ENCODE results near the gene WSB2. TPM values are rescaled to one million over a fixed set of nuclear protein-coding genes. Genes with fewer than 3 reads are reported as not detected.

Gene WSB2
- total RNA-seq, 2 donors from 2014 or later, result 60.7 to 61.7 TPM

- Mint-ChIP-seq H3K27ac (no peak overlapping the region), H3K27me3 (ENCODE audit: insufficient read depth) (no peaks in the 10 kb centered on the region), H3K4me3 (no peak overlapping the region), H3K36me3 (ENCODE audit: low read depth) (no peaks in the 10 kb centered on the region), H3K9me3 (no peaks in the 10 kb centered on the region), H3K4me1 (peaks cover 19% of the 10 kb centered on the region)
- no peak overlapping the region for H3K27ac ChIP-seq (ENCODE audit: low read depth, low read length)
- H3K27me3 ChIP-seq (ENCODE audit: control insufficient read depth, insufficient read depth, low read length, poor library complexity, severe bottlenecking), result no peaks in the 10 kb centered on the region
- no peaks in the 10 kb centered on the region for H3K4me1 ChIP-seq (ENCODE audit: control insufficient read depth, insufficient read depth, low read length)
- DNase-seq, result no peak
- H3K9ac ChIP-seq (ENCODE audit: extremely low read depth, low read length, poor library complexity, severe bottlenecking), result no peak overlapping the region
- H3K4me3 ChIP-seq (ENCODE audit: low read length), result no peak overlapping the region
- H3K9me3 ChIP-seq (ENCODE audit: control insufficient read depth, low read length), result no peaks in the 10 kb centered on the region
- H3K36me3 ChIP-seq (ENCODE audit: control insufficient read depth, insufficient read depth, low read length), result no peaks in the 10 kb centered on the region
- WGBS, 2 experiments (ENCODE audit: insufficient coverage in 1 of 2, insufficient read length in 1 of 2), result 86 to 92% methylated on average over 1 to 4 of the region's 4 CpGs
- no peak for TF ChIP-seq CTCF (conservative IDR thresholded peaks at IDR 0.05)
Measured at GRCh38 chr12:118107011-118107410, 46.0 kb upstream of the WSB2 start.

DNA sequence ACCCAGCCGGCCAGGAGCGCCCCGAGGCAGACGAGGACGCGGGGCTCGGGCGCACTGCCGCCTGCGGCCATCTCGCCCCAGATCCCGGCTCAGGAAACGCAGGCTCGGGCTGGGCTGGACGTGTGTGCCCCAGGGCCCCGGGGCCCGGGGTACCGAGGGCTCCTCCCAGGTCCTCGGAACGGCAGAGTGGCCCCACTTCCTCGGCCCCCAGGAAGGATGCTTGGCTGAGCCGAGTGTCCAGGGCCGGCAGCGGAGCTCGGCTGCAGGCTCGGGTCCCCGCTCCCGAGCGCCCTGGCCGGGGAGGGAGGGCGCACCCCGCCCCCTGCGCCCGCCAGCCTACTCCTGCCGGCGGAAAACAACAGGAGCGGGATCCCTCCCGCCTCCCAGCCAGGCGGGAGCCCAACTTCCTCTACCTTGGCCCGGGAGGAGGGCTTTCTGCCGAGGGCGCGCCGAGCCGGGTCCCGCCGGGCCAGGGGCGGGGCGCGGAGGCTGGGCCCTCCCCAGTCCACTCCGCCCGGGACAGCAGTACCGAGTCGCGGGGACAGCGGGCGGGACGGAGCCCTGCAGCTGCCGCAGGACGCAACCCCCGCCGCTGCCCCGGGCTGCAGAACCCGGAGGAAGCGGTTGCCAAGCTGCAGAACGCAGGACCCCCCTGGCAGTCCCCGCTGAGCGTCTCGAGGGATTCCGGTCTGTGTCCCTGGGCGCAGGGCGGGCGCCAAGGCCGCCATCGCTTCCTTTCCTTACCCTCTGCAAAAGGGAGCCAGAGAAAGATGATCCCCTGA is 42.8 kb upstream of the WSB2 start, which contains the start of gene VSIG10:
Gene VSIG10 (minus strand): TSS at position 411 of the 782 bp plus-strand sequence. CDS start 340 bp downstream, at position 71.
- Mint-ChIP-seq H3K4me3 (peak within 1 kb of the TSS; percentile 78), H3K27ac (peak within 1 kb of the TSS; percentile 90), H3K27me3 (ENCODE audit: insufficient read depth) (no peaks in the 10 kb centered on the region), H3K9me3 (no peaks in the 10 kb centered on the region), H3K4me1 (peaks cover 21% of the 10 kb centered on the region), H3K36me3 (ENCODE audit: low read depth) (peaks cover 6% of the 10 kb centered on the region)
- H3K4me1 ChIP-seq (ENCODE audit: control insufficient read depth, insufficient read depth, low read length), result no peaks in the 10 kb centered on the region
- H3K27ac ChIP-seq (ENCODE audit: low read depth, low read length), result peak within 1 kb of the TSS; percentile 49
- H3K9ac ChIP-seq (ENCODE audit: extremely low read depth, low read length, poor library complexity, severe bottlenecking), result peak within 1 kb of the TSS; percentile 60
- WGBS, 2 experiments (ENCODE audit: insufficient coverage in 1 of 2, insufficient read length in 1 of 2), result 0% methylated on average over 24 to 75 of the region's 75 CpGs
- peaks cover 13% of the 10 kb centered on the region for H3K36me3 ChIP-seq (ENCODE audit: control insufficient read depth, insufficient read depth, low read length)
- H3K4me3 ChIP-seq (ENCODE audit: low read length), result peak within 1 kb of the TSS; percentile 87
- H3K9me3 ChIP-seq (ENCODE audit: control insufficient read depth, low read length), result no peaks in the 10 kb centered on the region
- peak; percentile 93 for DNase-seq
- peak; percentile 14 for TF ChIP-seq CTCF (conservative IDR thresholded peaks at IDR 0.05)
- H3K27me3 ChIP-seq (ENCODE audit: control insufficient read depth, insufficient read depth, low read length, poor library complexity, severe bottlenecking), result no peaks in the 10 kb centered on the region

- H3K4me3 ChIP-seq (ENCODE audit: low read length), result peak overlapping the region; percentile 87
- H3K9me3 ChIP-seq (ENCODE audit: control insufficient read depth, low read length), result no peaks in the 10 kb centered on the region
- no peak overlapping the region for H3K27ac ChIP-seq (ENCODE audit: low read depth, low read length)
- peak overlapping the region; percentile 84 for H3K27ac Mint-ChIP-seq
- peaks cover 13% of the 10 kb centered on the region for H3K36me3 ChIP-seq (ENCODE audit: control insufficient read depth, insufficient read depth, low read length)
- no peaks in the 10 kb centered on the region for H3K9me3 Mint-ChIP-seq
- no peak for DNase-seq
- no peaks in the 10 kb centered on the region for H3K27me3 ChIP-seq (ENCODE audit: control insufficient read depth, insufficient read depth, low read length, poor library complexity, severe bottlenecking)
- no peaks in the 10 kb centered on the region for H3K27me3 Mint-ChIP-seq (ENCODE audit: insufficient read depth)
- H3K9ac ChIP-seq (ENCODE audit: extremely low read depth, low read length, poor library complexity, severe bottlenecking), result peak overlapping the region; percentile 60
- H3K4me1 Mint-ChIP-seq, result peaks cover 25% of the 10 kb centered on the region
- WGBS, 2 experiments (ENCODE audit: insufficient coverage in 1 of 2, insufficient read length in 1 of 2), result 0% methylated on average over 11 to 32 of the region's 32 CpGs
- peak overlapping the region; percentile 78 for H3K4me3 Mint-ChIP-seq
- no peaks in the 10 kb centered on the region for H3K4me1 ChIP-seq (ENCODE audit: control insufficient read depth, insufficient read depth, low read length)
- peaks cover 6% of the 10 kb centered on the region for H3K36me3 Mint-ChIP-seq (ENCODE audit: low read depth)
- no peak for TF ChIP-seq CTCF (conservative IDR thresholded peaks at IDR 0.05)
Measured at GRCh38 chr12:118103201-118103600, 42.2 kb upstream of the WSB2 start.
